GM12873 (cell line): ENCODE measurements around the gene RNF2.

ENCODE experiments used
- CTCF ChIP-seq: IDR thresholded peaks from 2 replicates; pipeline ENCODE4 v1.5.1; 2012; ENCODE audit warnings: low read depth, mild to moderate bottlenecking, moderate library complexity, low read length, control low read depth; ENCODE audit not compliant: insufficient read depth; ENCODE audit errors: missing control alignments

Gene RNF2

GRCh38 chr1:185041742-185042141, 3.6 kb upstream of the RNF2 start:
- TF ChIP-seq CTCF, result no peak

- no peak for TF ChIP-seq CTCF
Observed at GRCh38 chr1:185042737-185043136, 2.6 kb upstream of the RNF2 start.

GRCh38 chr1:185044387-185044786, 971 bp upstream of the RNF2 start:
- TF ChIP-seq CTCF, result no peak

GRCh38 chr1:185045814-185046492, 595 bp downstream of the RNF2 start:
- no peak for TF ChIP-seq CTCF

- TF ChIP-seq CTCF, result no peak
Observed at GRCh38 chr1:185046668-185047067, 1.3 kb downstream of the RNF2 start.

GRCh38 chr1:185049670-185050069, 4.3 kb downstream of the RNF2 start:
- TF ChIP-seq CTCF, result no peak

GRCh38 chr1:185050823-185051451, 5.6 kb downstream of the RNF2 start:
- no peak for TF ChIP-seq CTCF
